Aorta (tissue), 5 donors: Measurements from ENCODE around the gene GPER1. TPM values are rescaled to one million over a fixed set of nuclear protein-coding genes. Genes with fewer than 3 reads are reported as not detected.
A peak's percentile ranks its signal among the peaks of the same experiment; 100 is the strongest.

Experiments used
- ATAC-seq: fragments of 200-7000 bp; cut with Tn5 transposase; one replicate; pipeline ENCODE4 v1.9.1; 2022; ENCODE audit warnings: moderate library complexity; ENCODE audit not compliant: low FRiP score
- DNase-seq, 2 donors: peaks; one replicate each; pipeline ENCODE4 v3.0.0-alpha.2; 2020
- H3K27ac ChIP-seq, 2 donors: one replicate each; pipeline ENCODE4 v1.5.1; 2013; ENCODE audit warnings: low read length in 2 of 2, mild to moderate bottlenecking in 2 of 2, moderate library complexity in 2 of 2, control low read depth in 1 of 2, inconsistent platforms in 1 of 2, low read depth in 1 of 2
- H3K27me3 ChIP-seq, 2 donors: one replicate each; pipeline ENCODE4 v1.6.1; 2013; ENCODE audit warnings: control low read depth in 1 of 2, low read length in 1 of 2, mild to moderate bottlenecking in 1 of 2, moderate library complexity in 1 of 2; ENCODE audit not compliant: insufficient read depth in 2 of 2, control insufficient read depth in 1 of 2
- H3K36me3 ChIP-seq, 2 donors: one replicate each; pipeline ENCODE4 v1.6.1; 2013; ENCODE audit warnings: control low read depth in 1 of 2, low read length in 1 of 2, mild to moderate bottlenecking in 1 of 2; ENCODE audit not compliant: insufficient read depth in 2 of 2, control insufficient read depth in 1 of 2
- H3K4me1 ChIP-seq, 2 donors: one replicate each; pipeline ENCODE4 v1.6.1; 2013; ENCODE audit warnings: low read length in 2 of 2, control low read depth in 1 of 2, mild to moderate bottlenecking in 1 of 2, moderate library complexity in 1 of 2; ENCODE audit not compliant: insufficient read depth in 2 of 2, control insufficient read depth in 1 of 2
- H3K4me3 ChIP-seq, 2 donors: one replicate each; pipeline ENCODE4 v1.5.1; 2013; ENCODE audit warnings: low read length in 2 of 2, control low read depth in 1 of 2, mild to moderate bottlenecking in 1 of 2
- H3K9me3 ChIP-seq: one replicate; pipeline ENCODE4 v1.6.1; 2013; ENCODE audit warnings: mild to moderate bottlenecking, low read length; ENCODE audit not compliant: control insufficient read depth
- WGBS, 2 donors: extraction: QIAGEN DNeasy Blood & Tissue Kit; methylation state at CpG; one replicate each; pipeline ENCODE4 v1.1.7; 2013; 5-methylcytosine and 5-hydroxymethylcytosine counted together
- intact Hi-C, 2 donors: fragments of 100-400 bp; cut with DNase I; formaldehyde crosslinking; loops; one replicate each; pipeline versions ENCODE4 v1.14.2 to v1.15.0; 2022
- polyA plus RNA-seq, 2 donors: library from polyadenylated mRNA; stranded (reverse); fragments of 200-250 nt; gene quantifications; one replicate each; pipeline ENCODE4 v1.2.3, GENCODE V29; 2013
- total RNA-seq, 2 donors: library from RNA; stranded (reverse); fragmentation: NEBNext Ultra II Directional; extraction: Animal tissue kit (Norgen Biotek cat#: 25700); gene quantifications; one replicate each; pipeline ENCODE4 v1.2.1, GENCODE V29; 2021
- donor health status: healthy with polysubstance abuse.
- donor health status: Bipolar disorder and iron deficiency.
- donor health status: DM: no; HTN: no; CAD: no.
- donor health status: DM: no; HTN: no; CAD: no.
- donor health status: DM: yes; HTN: yes; CAD: no.

GPER1 gene
- total and polyA plus RNA-seq, 4 donors: 2.8 to 11.2 (median 4.8) TPM

DNA sequence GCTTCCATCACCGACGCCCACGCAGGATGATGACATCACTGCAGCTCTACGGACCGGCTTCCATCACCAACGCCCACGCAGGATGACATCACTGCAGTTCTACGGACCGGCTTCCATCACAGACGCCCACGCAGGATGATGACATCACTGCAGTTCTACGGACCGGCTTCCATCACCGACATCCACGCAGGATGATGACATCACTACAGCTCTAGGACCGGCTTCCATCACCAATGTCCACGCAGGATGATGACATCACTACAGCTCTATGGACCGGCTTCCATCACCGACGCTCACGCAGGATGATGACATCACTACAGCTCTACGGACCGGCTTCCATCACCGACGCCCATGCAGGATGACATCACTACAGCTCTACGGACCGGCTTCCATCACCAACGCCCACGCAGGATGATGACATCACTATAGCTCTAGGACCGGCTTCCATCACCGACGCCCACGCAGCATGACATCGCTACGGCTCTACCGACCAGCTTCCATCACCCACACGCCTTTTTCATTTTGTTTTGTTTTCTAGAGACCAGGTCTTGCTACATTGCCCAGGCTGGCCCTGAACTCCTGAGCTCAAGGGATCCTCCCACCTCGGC is 29.5 kb downstream of the GPER1 start:
- no peak for DNase-seq
- ATAC-seq: no peak
- Histone ChIP-seq H3K4me3 (no peak overlapping the region), H3K4me1 (no peaks in the 10 kb centered on the region), H3K27ac (no peak overlapping the region), H3K36me3 (no peaks in the 10 kb centered on the region), H3K9me3 (no peaks in the 10 kb centered on the region), H3K27me3 (no peaks in the 10 kb centered on the region)
- intact Hi-C loops: no loop called here
- WGBS, 2 donors: 95 to 96% methylated on average over 38 of the region's 38 CpGs

DNA sequence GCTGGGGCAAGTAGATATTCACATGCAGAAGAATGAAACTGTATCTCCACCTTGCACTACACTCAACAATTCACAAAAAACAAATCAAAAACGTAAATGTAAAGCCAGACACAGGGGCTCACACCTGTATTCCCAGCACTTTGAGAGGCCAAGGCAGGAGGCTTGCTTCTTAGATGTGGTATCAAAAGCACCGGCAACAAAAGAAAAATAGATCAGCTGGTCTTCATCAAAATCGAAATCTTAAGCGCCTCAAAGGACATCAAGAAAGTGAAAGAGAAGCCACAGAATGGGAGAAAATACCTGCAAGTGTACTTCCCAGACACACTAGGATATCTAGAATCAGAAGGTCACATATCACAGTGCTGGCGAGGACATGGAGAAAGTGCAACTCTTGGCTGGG is 31.3 kb downstream of the GPER1 start:
- Histone ChIP-seq H3K4me3 (no peak overlapping the region), H3K4me1 (no peaks in the 10 kb centered on the region), H3K27ac (no peak overlapping the region), H3K9me3 (no peaks in the 10 kb centered on the region), H3K36me3 (no peaks in the 10 kb centered on the region), H3K27me3 (no peaks in the 10 kb centered on the region)
- WGBS, 2 donors: 93 to 98% methylated on average over 5 of the region's 5 CpGs
- DNase-seq (no peak), ATAC-seq (no peak)
- intact Hi-C loops: no loop called here

DNA sequence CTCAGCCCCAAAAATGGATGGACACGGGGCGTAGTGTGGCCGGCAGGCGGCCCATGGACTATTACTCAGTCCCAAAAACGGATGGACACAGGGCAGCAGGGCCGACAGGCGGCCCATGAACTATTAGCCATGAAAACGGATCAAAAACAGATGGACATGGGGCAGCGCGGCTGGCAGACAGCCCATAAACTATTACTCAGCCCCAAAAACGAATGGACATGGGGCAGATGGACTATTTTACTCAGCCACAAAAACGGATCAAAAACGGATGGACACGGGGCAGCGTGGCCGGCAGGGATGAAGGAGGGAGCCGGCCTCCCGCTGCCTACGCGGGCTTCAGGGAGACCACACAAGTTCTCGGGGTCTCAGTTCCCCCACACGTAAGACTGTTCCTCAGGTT is 32.9 kb downstream of the GPER1 start:
- no peak overlapping the region for H3K4me3 ChIP-seq
- 92 to 93% methylated on average over 22 of the region's 22 CpGs for WGBS, 2 donors
- no peaks in the 10 kb centered on the region for H3K36me3 ChIP-seq
- H3K27ac ChIP-seq: no peak overlapping the region
- DNase-seq (peak in 1 of 2 donors; percentile 53), ATAC-seq (no peak)
- H3K9me3 ChIP-seq: no peaks in the 10 kb centered on the region
- H3K4me1 ChIP-seq: no peaks in the 10 kb centered on the region
- intact Hi-C loops: no loop called here
- no peaks in the 10 kb centered on the region for H3K27me3 ChIP-seq

DNA sequence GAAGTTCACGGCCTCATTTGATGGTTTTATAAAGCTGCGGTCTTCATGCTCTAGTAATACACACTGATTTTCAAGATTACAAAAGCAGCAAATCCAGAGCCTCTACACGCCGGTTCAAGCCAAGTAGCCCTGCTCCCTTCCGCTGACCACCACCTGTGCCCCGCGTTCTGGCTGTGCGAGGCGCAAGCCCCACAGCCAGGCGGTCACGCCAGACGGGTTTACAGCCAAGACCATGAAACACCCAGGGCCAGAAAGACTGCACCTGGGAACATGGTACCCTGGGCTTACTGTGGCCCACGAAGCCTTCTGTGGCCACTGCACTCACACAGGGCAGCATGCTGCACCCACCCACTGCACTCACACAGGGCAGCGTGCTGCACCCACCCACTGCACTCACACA is 33.6 kb downstream of the GPER1 start:
- Histone ChIP-seq H3K27me3 (no peaks in the 10 kb centered on the region), H3K4me3 (no peak overlapping the region), H3K4me1 (no peaks in the 10 kb centered on the region), H3K9me3 (no peaks in the 10 kb centered on the region), H3K36me3 (no peaks in the 10 kb centered on the region), H3K27ac (no peak overlapping the region)
- ATAC-seq (no peak), DNase-seq (peak in 1 of 2 donors; percentile 36)
- intact Hi-C loops: no loop called here
- 95 to 97% methylated on average over 14 of the region's 14 CpGs for WGBS, 2 donors

DNA sequence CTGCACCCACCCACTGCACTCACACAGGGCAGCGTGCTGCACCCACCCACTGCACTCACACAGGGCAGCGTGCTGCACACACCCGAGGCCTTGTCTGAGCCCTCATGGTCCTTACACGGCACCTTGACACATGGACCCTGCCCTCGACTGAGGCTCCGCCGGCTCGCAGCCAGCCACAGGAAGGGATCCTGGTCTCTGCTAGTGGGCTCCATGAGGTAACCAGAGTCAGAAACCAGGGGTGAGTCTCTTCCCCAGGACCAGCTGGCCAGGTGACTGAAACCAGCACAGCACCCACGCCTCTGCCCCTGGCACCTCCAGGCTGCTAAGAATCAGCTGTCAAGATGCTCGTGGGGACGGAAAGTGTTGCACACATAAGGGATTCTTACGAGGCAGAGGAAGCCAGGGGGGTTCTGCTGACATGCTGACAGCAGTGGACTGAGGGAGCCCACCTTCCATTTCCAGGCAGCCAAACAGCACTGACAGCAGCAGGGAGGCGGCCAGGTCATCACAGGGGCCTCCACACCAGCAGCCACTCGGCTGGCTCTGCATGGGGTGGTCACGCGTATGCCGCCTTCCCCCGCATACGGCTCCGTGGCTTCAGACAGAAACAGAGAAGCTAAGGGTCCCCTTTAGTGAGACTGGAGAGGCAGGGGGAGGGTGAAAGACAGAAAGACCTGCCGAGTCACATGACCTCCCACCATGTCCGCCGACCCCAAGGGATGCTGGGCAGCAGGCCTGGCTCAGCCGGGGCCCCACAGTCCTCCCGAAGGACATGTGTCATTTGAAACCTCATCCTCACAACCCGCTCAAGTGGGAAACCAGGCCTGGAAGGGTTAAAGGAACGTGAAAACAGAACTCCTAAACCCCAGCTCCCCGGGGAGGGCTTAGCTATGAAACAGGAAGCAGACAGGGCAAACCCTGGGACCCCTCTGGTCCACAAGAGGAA is 34.2 kb downstream of the GPER1 start:
- H3K9me3 ChIP-seq: no peaks in the 10 kb centered on the region
- H3K36me3 ChIP-seq: no peaks in the 10 kb centered on the region
- no peaks in the 10 kb centered on the region for H3K27me3 ChIP-seq
- H3K27ac ChIP-seq: no peak overlapping the region
- WGBS, 2 donors: 87 to 88% methylated on average over 28 of the region's 28 CpGs
- ATAC-seq: no peak
- H3K4me3 ChIP-seq: no peak overlapping the region
- intact Hi-C loops: loop anchor here (2.0 kb wide), 2 partner anchors 33 to 35 kb away; partner anchors contain the start of gene GPER1 (in 1 of the 2)
- peak in 1 of 2 donors; percentile 65 for DNase-seq
- H3K4me1 ChIP-seq: no peaks in the 10 kb centered on the region

DNA sequence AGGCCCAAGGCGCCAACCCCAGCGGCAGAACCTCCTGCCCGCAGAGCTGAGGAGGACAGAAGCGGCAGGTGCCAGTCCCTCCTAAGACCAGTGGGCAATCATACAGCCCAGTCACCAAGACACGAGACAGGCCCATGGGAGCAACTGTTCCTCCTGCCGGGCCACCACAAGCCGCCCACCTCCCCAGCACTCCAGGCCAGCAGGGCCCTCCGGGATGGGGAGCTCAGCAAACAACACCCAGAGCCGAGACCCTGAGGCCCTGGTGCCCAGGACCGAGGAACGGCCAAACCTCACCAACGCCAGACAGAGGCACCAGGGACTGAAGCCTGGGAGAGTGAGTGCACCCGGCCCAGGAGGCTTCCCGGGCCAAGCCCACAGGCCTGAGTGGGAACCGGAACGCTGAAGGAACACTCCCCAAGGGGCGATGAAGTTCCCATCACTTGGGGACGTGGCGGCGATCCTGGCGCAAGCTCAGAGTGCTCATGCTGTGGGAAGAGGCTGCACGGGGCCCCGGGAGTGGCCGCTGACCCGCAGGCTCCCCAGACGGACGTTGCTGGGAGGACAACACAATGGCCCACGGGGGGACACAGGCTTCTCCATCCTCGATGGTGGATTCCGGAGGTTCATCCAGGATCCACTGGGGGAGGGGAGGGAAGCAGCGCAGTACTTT is 35.1 kb downstream of the GPER1 start:
- H3K4me3 ChIP-seq: no peak overlapping the region
- H3K27ac ChIP-seq: no peak overlapping the region
- no peaks in the 10 kb centered on the region for H3K9me3 ChIP-seq
- intact Hi-C loops: loop anchor here (2.0 kb wide), 2 partner anchors 34 to 36 kb away; partner anchors contain the start of gene GPER1 (in 1 of the 2)
- peak; percentile 27 for ATAC-seq
- H3K4me1 ChIP-seq: no peaks in the 10 kb centered on the region
- no peaks in the 10 kb centered on the region for H3K36me3 ChIP-seq
- WGBS, 2 donors: 75 to 79% methylated on average over 31 of the region's 31 CpGs
- no peaks in the 10 kb centered on the region for H3K27me3 ChIP-seq
- peak; percentile 45 to 73 for DNase-seq

DNA sequence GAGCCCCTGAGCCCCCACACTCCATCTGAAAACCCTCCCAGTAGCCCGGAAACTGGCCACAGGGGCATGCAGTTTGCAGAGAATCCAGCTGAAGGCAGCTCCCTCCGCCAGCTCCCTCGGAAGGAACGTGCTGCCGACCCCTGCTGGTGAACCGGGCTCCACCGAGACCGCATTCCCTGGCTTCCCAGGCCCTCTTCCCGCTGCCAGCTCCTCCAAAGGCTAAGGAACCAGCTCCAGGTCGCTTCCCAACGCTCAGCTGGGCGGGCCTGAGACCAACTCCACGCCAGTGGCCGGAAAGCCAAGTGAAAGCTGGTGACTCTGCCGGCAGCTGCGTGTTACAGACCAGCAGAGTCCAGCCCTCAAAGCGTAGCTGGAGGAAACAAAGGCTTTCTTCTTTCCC is 35.8 kb downstream of the GPER1 start:
- H3K27me3 ChIP-seq: no peaks in the 10 kb centered on the region
- H3K9me3 ChIP-seq: no peaks in the 10 kb centered on the region
- no peaks in the 10 kb centered on the region for H3K4me1 ChIP-seq
- ATAC-seq (peak; percentile 94), DNase-seq (peak; percentile 94 to 97)
- WGBS, 2 donors: 4 to 6% methylated on average over 17 of the region's 17 CpGs
- H3K36me3 ChIP-seq: no peaks in the 10 kb centered on the region
- H3K4me3 ChIP-seq: no peak overlapping the region
- H3K27ac ChIP-seq: peak overlapping the region; percentile 31 to 91
- intact Hi-C loops: loop anchor here (2.0 kb wide), 2 partner anchors 35 to 37 kb away; partner anchors contain the start of gene GPER1 (in 1 of the 2)

DNA sequence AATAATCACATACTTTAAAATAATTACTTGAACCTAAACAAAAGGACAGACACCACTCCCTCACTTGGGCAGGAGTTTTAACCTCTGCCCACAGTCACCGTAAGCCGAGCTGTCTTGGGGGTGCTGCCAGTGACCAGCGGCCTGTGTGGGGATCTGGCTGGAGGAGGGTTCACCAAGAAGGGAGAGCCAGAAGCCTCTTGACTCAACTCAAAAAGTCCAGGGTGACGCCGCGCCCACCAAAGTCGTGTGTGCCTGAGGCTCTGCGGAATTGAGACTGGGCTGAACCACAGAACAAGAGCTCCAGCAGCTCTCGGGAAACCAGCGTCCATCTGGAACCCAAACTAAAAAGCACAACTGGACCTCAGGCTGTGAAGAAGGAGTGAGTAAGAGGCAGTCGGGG is 36.3 kb downstream of the GPER1 start:
- Histone ChIP-seq H3K27me3 (no peaks in the 10 kb centered on the region), H3K9me3 (no peaks in the 10 kb centered on the region), H3K36me3 (no peaks in the 10 kb centered on the region), H3K27ac (peak overlapping the region; percentile 31 to 91), H3K4me1 (no peaks in the 10 kb centered on the region), H3K4me3 (peak overlapping the region in 1 of 2 donors; percentile 11)
- WGBS, 2 donors: 15 to 25% methylated on average over 11 of the region's 11 CpGs
- intact Hi-C loops: no loop called here
- ATAC-seq (peak; percentile 34), DNase-seq (peak; percentile 62 to 82)
